Keratinocyte (primary cell): ENCODE results near the gene PCDH9. TPM values are rescaled to one million over a fixed set of nuclear protein-coding genes. Genes with fewer than 3 reads are reported as not detected.

Experiments
- DNase-seq: peaks from one replicate; pipeline ENCODE4 v3.0.0-alpha.2; 2011; ENCODE audit warnings: low read depth, missing footprints, low spot score
- FAIRE-seq: peaks from 2 replicates; lab custom pipeline; 2011; peaks lifted over from hg19 to GRCh38; lab: Jason Lieb, UNC
- H2AFZ ChIP-seq: 2 replicates; pipeline ENCODE4 v1.6.0; 2012; ENCODE audit warnings: low read length, control low read depth, inconsistent platforms; ENCODE audit not compliant: control insufficient read depth
- H3K27ac ChIP-seq: 2 replicates; pipeline ENCODE4 v1.5.1; 2011; ENCODE audit warnings: low read length; ENCODE audit not compliant: control insufficient read depth, insufficient read depth
- H3K27me3 ChIP-seq: 3 replicates; pipeline ENCODE4 v1.6.0; 2011; ENCODE audit warnings: low read length; ENCODE audit not compliant: control insufficient read depth, insufficient read depth; ENCODE audit errors: extremely low read depth
- H3K36me3 ChIP-seq, 2 experiments: 2 replicates in 1 of 2; 3 replicates in 1 of 2; pipeline ENCODE4 v1.5.1; 2011; ENCODE audit warnings: low read length in 2 of 2, mild to moderate bottlenecking in 1 of 2; ENCODE audit not compliant: control insufficient read depth in 2 of 2, insufficient read depth in 2 of 2; ENCODE audit errors: extremely low read depth in 1 of 2
- H3K4me1 ChIP-seq: 3 replicates; pipeline ENCODE4 v1.5.1; 2011; ENCODE audit warnings: low read length; ENCODE audit not compliant: control insufficient read depth, insufficient read depth; ENCODE audit errors: extremely low read depth
- H3K4me2 ChIP-seq: 3 replicates; pipeline ENCODE4 v1.6.0; 2011; ENCODE audit warnings: low read depth, low read length; ENCODE audit not compliant: control insufficient read depth, insufficient read depth; ENCODE audit errors: extremely low read depth
- H3K4me3 ChIP-seq, 3 experiments: fragments of 200-600 bp in 1 of 3; sonication (generic) in 1 of 3; 2 replicates in 2 of 3; 3 replicates in 1 of 3; pipeline ENCODE4 v1.5.1; 2011 to 2016; ENCODE audit warnings: low read length in 3 of 3, mild to moderate bottlenecking in 3 of 3, control low read depth in 2 of 3, inconsistent platforms in 1 of 3, low read depth in 1 of 3, mixed read lengths in 1 of 3, mixed run types in 1 of 3, moderate library complexity in 1 of 3; ENCODE audit not compliant: control insufficient read depth in 2 of 3, insufficient read depth in 2 of 3; ENCODE audit errors: extremely low read depth in 1 of 3
- H3K79me2 ChIP-seq: 2 replicates; pipeline ENCODE4 v1.6.0; 2012; ENCODE audit warnings: low read length; ENCODE audit not compliant: control insufficient read depth, insufficient read depth
- H3K9ac ChIP-seq: 3 replicates; pipeline ENCODE4 v1.6.0; 2011; ENCODE audit warnings: low read length; ENCODE audit not compliant: control insufficient read depth, insufficient read depth; ENCODE audit errors: extremely low read depth
- H3K9me1 ChIP-seq: 3 replicates; pipeline ENCODE4 v1.6.0; 2011; ENCODE audit warnings: low read length; ENCODE audit not compliant: control insufficient read depth, insufficient read depth; ENCODE audit errors: extremely low read depth
- H3K9me3 ChIP-seq: 2 replicates; pipeline ENCODE4 v1.5.1; 2012; ENCODE audit warnings: low read depth, low read length; ENCODE audit not compliant: control insufficient read depth
- H4K20me1 ChIP-seq: 3 replicates; pipeline ENCODE4 v1.6.0; 2011; ENCODE audit warnings: low read length; ENCODE audit not compliant: control insufficient read depth, insufficient read depth; ENCODE audit errors: extremely low read depth
- CTCF ChIP-seq, 3 experiments: IDR thresholded peaks in 1 of 3; conservative IDR thresholded peaks in 1 of 3; optimal IDR thresholded peaks in 1 of 3; 2 replicates in 2 of 3; 3 replicates in 1 of 3; pipeline versions ENCODE3 to v1.5.1; 2011; ENCODE audit warnings: low read length in 3 of 3, mild to moderate bottlenecking in 3 of 3, moderate library complexity in 2 of 3, control low read depth in 1 of 3, inconsistent platforms in 1 of 3; ENCODE audit not compliant: insufficient read depth in 2 of 3; ENCODE audit errors: extremely low read depth in 1 of 3
- EZH2 ChIP-seq: IDR thresholded peaks from one replicate; pipeline ENCODE4 v1.6.1; 2012; ENCODE audit warnings: inconsistent platforms, mild to moderate bottlenecking, low read length, moderate library complexity
- dilution Hi-C: fragments of 300-500 bp; cut with MboI; formaldehyde crosslinking; loops from one replicate; pipeline ENCODE4 v1.7.0; 2020; ENCODE audit warnings: low sequenced_read_pairs; ENCODE audit not compliant: extremely low pct_ligation_motif_present
- polyA plus RNA-seq, 5 experiments: library from polyadenylated mRNA; depleted of rRNA in 3 of 5; stranded (reverse) in 3 of 5; stranded (forward) in 1 of 5; unstranded in 1 of 5; fragments of >200 nt; gene quantifications; 1 replicate in 1 of 5; 2 replicates in 3 of 5; 3 replicates in 1 of 5; pipeline versions ENCODE4 v1.2.1 to v1.2.3, GENCODE V29; 2011 to 2012; ENCODE audit warnings: missing spikeins in 2 of 5, low read depth in 1 of 5, low replicate concordance in 1 of 5

PCDH9 gene
- polyA plus RNA-seq, 1 donor (not counting 4 experiments of a cell fraction or from before 2014, with no cell fraction given): 0.21 TPM

GRCh38 chr13:66503890-66504289 is 726.2 kb downstream of the PCDH9 start:
- Histone ChIP-seq H3K9ac (no peak overlapping the region), H3K9me3 (no peaks in the 10 kb centered on the region), H3K36me3 (no peaks in the 10 kb centered on the region), H3K9me1 (no peaks in the 10 kb centered on the region), H3K79me2 (no peaks in the 10 kb centered on the region), H3K27ac (no peak overlapping the region), H2AFZ (no peak overlapping the region), H3K4me1 (no peaks in the 10 kb centered on the region), H3K27me3 (no peaks in the 10 kb centered on the region), H3K4me3 (no peak overlapping the region), H4K20me1 (no peaks in the 10 kb centered on the region), H3K4me2 (no peak overlapping the region)
- TF ChIP-seq CTCF (optimal IDR thresholded peaks at IDR 0.05 in 1 of 3, IDR thresholded peaks at IDR 0.05 in 1 of 3, conservative IDR thresholded peaks at IDR 0.05 in 1 of 3; ENCODE audit: extremely low read depth in 1 of 3, insufficient read depth in 2 of 3, low read length in 3 of 3): no peak
- TF ChIP-seq EZH2: no peak
- DNase-seq: no peak
- dilution Hi-C loops: no loop called here
- no peak for FAIRE-seq

GRCh38 chr13:66501181-66501580 is 729.0 kb downstream of the PCDH9 start:
- Histone ChIP-seq H3K27me3 (no peaks in the 10 kb centered on the region), H3K27ac (no peak overlapping the region), H3K4me2 (no peak overlapping the region), H3K79me2 (no peaks in the 10 kb centered on the region), H4K20me1 (no peaks in the 10 kb centered on the region), H3K9me1 (no peaks in the 10 kb centered on the region), H3K9ac (no peak overlapping the region), H2AFZ (no peak overlapping the region), H3K36me3 (no peaks in the 10 kb centered on the region), H3K9me3 (no peaks in the 10 kb centered on the region), H3K4me3 (no peak overlapping the region), H3K4me1 (no peaks in the 10 kb centered on the region)
- DNase-seq (no peak), FAIRE-seq (no peak)
- dilution Hi-C loops: no loop called here
- TF ChIP-seq CTCF (optimal IDR thresholded peaks at IDR 0.05 in 1 of 3, IDR thresholded peaks at IDR 0.05 in 1 of 3, conservative IDR thresholded peaks at IDR 0.05 in 1 of 3; ENCODE audit: extremely low read depth in 1 of 3, insufficient read depth in 2 of 3, low read length in 3 of 3) (no peak), EZH2 (no peak)
